Measurements from ENCODE around the gene TMEM135.

The TMEM135 gene

DNA sequence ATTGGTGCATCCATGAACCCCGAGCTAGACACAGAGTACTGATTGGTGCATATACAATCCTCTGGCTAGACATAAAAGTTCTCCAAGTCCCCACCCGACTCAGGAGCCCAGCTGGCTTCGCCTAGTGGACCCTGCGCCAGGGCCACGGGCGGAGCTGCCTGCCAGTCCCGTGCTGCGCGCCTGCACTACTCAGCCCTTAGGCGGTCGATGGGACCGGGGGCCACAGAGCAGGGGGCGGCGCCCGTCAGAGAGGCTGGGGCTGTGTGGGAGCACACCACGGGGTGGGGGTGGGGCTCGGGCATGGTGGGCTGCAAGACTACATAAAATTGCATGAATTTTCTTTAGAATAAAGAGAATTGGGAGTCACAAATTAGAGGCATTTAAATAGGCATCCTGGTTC is 248.6 kb downstream of the TMEM135 start:
- no peaks in the 10 kb centered on the region for H3K27me3 ChIP-seq (ENCODE audit: control insufficient read depth, low read length)
- no peak for TF ChIP-seq EZH2phosphoT487 (IDR thresholded peaks at IDR 0.05; ENCODE audit: borderline replicate concordance, low read length)
- TF ChIP-seq, protein P1, sequence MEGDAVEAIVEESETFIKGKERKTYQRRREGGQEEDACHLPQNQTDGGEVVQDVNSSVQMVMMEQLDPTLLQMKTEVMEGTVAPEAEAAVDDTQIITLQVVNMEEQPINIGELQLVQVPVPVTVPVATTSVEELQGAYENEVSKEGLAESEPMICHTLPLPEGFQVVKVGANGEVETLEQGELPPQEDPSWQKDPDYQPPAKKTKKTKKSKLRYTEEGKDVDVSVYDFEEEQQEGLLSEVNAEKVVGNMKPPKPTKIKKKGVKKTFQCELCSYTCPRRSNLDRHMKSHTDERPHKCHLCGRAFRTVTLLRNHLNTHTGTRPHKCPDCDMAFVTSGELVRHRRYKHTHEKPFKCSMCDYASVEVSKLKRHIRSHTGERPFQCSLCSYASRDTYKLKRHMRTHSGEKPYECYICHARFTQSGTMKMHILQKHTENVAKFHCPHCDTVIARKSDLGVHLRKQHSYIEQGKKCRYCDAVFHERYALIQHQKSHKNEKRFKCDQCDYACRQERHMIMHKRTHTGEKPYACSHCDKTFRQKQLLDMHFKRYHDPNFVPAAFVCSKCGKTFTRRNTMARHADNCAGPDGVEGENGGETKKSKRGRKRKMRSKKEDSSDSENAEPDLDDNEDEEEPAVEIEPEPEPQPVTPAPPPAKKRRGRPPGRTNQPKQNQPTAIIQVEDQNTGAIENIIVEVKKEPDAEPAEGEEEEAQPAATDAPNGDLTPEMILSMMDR (IDR thresholded peaks at IDR 0.05; ENCODE audit: low read depth, low read length, poor library complexity, severe bottlenecking) = no peak
- no peaks in the 10 kb centered on the region for H3K9me2 ChIP-seq (replicated peaks; ENCODE audit: control insufficient read depth, low read length)
- no peaks in the 10 kb centered on the region; the same call in 1 of the 2 replicates for H3K9me3 ChIP-seq (ENCODE audit: control insufficient read depth, insufficient read depth, low read length)
- no peaks in the 10 kb centered on the region for H3K36me3 ChIP-seq (ENCODE audit: control insufficient read depth, low read length)
- H3K27ac ChIP-seq (ENCODE audit: low read depth, low read length) = no peak overlapping the region
- H3F3A ChIP-seq (ENCODE audit: control insufficient read depth, insufficient read depth) = no peaks in the 10 kb centered on the region
- H3K79me2 ChIP-seq (ENCODE audit: control insufficient read depth, low read length) = no peaks in the 10 kb centered on the region
- H3K4me3 ChIP-seq (ENCODE audit: low read length) = no peak overlapping the region
- no peaks in the 10 kb centered on the region for H4K20me1 ChIP-seq (ENCODE audit: control insufficient read depth, insufficient read depth, low read depth, low read length)
- H3K4me1 ChIP-seq (ENCODE audit: control insufficient read depth, low read length) = no peaks in the 10 kb centered on the region
- no peak overlapping the region for H3K4me2 ChIP-seq (ENCODE audit: low read length)

GRCh38 chr11:87290304-87290922 is 252.7 kb downstream of the TMEM135 start:
- Histone ChIP-seq H3K36me3 (ENCODE audit: control insufficient read depth, low read length) (0 out of 2 replicates have a peak, but pooled peaks cover 3% of the 10 kb centered on the region), H3K4me3 (ENCODE audit: low read length) (no peak overlapping the region), H3K27ac (ENCODE audit: low read depth, low read length) (no peak overlapping the region), H3K9me2 (replicated peaks; ENCODE audit: control insufficient read depth, low read length) (no peaks in the 10 kb centered on the region), H3K9me3 (ENCODE audit: control insufficient read depth, insufficient read depth, low read length) (no peaks in the 10 kb centered on the region; the same call in 1 of the 2 replicates), H3K4me1 (ENCODE audit: control insufficient read depth, low read length) (peaks cover 9% of the 10 kb centered on the region), H3K79me2 (ENCODE audit: control insufficient read depth, low read length) (no peaks in the 10 kb centered on the region), H4K20me1 (ENCODE audit: control insufficient read depth, insufficient read depth, low read depth, low read length) (no peaks in the 10 kb centered on the region), H3K4me2 (ENCODE audit: low read length) (no peak overlapping the region), H3K27me3 (ENCODE audit: control insufficient read depth, low read length) (no peaks in the 10 kb centered on the region), H3F3A (ENCODE audit: control insufficient read depth, insufficient read depth) (no peaks in the 10 kb centered on the region)
- TF ChIP-seq EZH2phosphoT487 (IDR thresholded peaks at IDR 0.05; ENCODE audit: borderline replicate concordance, low read length) = no peak
- TF ChIP-seq, protein P1 (IDR thresholded peaks at IDR 0.05; ENCODE audit: low read depth, low read length, poor library complexity, severe bottlenecking) = peak; percentile 70

- Histone ChIP-seq H3K4me3 (ENCODE audit: low read length) (no peak overlapping the region), H3K9me3 (ENCODE audit: control insufficient read depth, insufficient read depth, low read length) (no peaks in the 10 kb centered on the region), H3K36me3 (ENCODE audit: control insufficient read depth, low read length) (peaks cover 3% of the 10 kb centered on the region; the same call in 1 of the 2 replicates), H4K20me1 (ENCODE audit: control insufficient read depth, insufficient read depth, low read depth, low read length) (no peaks in the 10 kb centered on the region), H3F3A (ENCODE audit: control insufficient read depth, insufficient read depth) (no peaks in the 10 kb centered on the region), H3K27me3 (ENCODE audit: control insufficient read depth, low read length) (no peaks in the 10 kb centered on the region), H3K79me2 (ENCODE audit: control insufficient read depth, low read length) (no peaks in the 10 kb centered on the region), H3K9me2 (replicated peaks; ENCODE audit: control insufficient read depth, low read length) (no peaks in the 10 kb centered on the region), H3K4me2 (ENCODE audit: low read length) (no peak overlapping the region), H3K4me1 (ENCODE audit: control insufficient read depth, low read length) (peaks cover 9% of the 10 kb centered on the region), H3K27ac (ENCODE audit: low read depth, low read length) (no peak overlapping the region)
- TF ChIP-seq, protein P1 (IDR thresholded peaks at IDR 0.05; ENCODE audit: low read depth, low read length, poor library complexity, severe bottlenecking) = no peak
- no peak for TF ChIP-seq EZH2phosphoT487 (IDR thresholded peaks at IDR 0.05; ENCODE audit: borderline replicate concordance, low read length)
These were observed 254.9 kb downstream of the TMEM135 start for GRCh38 chr11:87292598-87292997.
